ENCODE results near the gene DHX16. TPM values are rescaled to one million over a fixed set of nuclear protein-coding genes. Genes with fewer than 3 reads are reported as not detected.

DHX16 gene
- total and polyA plus RNA-seq, 2 experiments from 2014 or later, result 16.0 to 31.3 TPM

DNA sequence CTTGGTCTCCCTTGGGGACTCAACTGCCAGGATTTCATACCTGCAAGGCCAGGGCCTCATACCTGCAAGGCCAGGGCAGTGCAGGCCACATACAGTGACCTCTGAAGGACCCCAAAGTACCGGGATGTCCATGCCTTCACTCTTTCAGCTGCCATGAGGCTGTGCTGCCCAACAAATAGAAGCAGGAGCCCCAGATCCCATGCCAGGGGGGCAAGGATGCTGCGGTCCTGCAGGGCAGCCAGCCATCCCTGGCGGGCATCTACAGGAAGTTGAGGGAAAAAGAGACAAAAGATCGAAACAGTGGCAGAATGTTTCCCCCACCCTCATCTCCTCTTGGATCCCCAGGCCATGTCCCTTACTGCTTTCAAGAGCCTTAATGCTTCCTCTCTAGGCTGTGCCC lies 17.2 kb upstream of the DHX16 start:
- H3K36me3 Mint-ChIP-seq (ENCODE audit: low read depth), result peaks cover 18% of the 10 kb centered on the region
- peak overlapping the region; percentile 80; the same call in 1 of the 2 replicates for H3K27ac Mint-ChIP-seq
- ATAC-seq (no peak), DNase-seq (ENCODE audit: low spot score) (no peak)
- H3K36me3 ChIP-seq (ENCODE audit: insufficient read depth), result no peaks in the 10 kb centered on the region
- peak overlapping the region; percentile 90 for H3K27ac ChIP-seq (ENCODE audit: low read depth)
- H3K4me3 Mint-ChIP-seq, result peak overlapping the region; percentile 88
- 0 out of 2 replicates have a peak, but pooled peaks cover 5% of the 10 kb centered on the region for H3K27me3 ChIP-seq (ENCODE audit: insufficient read depth)
- H3K4me2 ChIP-seq, result peak overlapping the region; percentile 81
- H3K27me3 Mint-ChIP-seq (ENCODE audit: insufficient read depth, low read depth, poor library complexity), result peaks cover 34% of the 10 kb centered on the region
- peak overlapping the region; percentile 94 for H3K4me3 ChIP-seq
- no peaks in the 10 kb centered on the region for H3K9me2 ChIP-seq (ENCODE audit: insufficient read depth)
- peaks cover 12% of the 10 kb centered on the region for H3F3A ChIP-seq (replicated peaks; ENCODE audit: low read depth)
- peaks cover 30% of the 10 kb centered on the region for H3K4me1 ChIP-seq (ENCODE audit: insufficient read depth)
- peaks cover 7% of the 10 kb centered on the region; the same call in 1 of the 2 replicates for H3K79me2 ChIP-seq (replicated peaks; ENCODE audit: insufficient read depth)
- H3K4me1 Mint-ChIP-seq, result peaks cover 48% of the 10 kb centered on the region
- peak overlapping the region; percentile 99; the same call in 1 of the 2 replicates for H2AFZ ChIP-seq
- H4K20me1 ChIP-seq (replicated peaks; ENCODE audit: insufficient read depth), result no peaks in the 10 kb centered on the region
- TF ChIP-seq STAT1 (IDR thresholded peaks at IDR 0.05; ENCODE audit: unreplicated experiment), result no peak
- TF ChIP-seq, protein P1, sequence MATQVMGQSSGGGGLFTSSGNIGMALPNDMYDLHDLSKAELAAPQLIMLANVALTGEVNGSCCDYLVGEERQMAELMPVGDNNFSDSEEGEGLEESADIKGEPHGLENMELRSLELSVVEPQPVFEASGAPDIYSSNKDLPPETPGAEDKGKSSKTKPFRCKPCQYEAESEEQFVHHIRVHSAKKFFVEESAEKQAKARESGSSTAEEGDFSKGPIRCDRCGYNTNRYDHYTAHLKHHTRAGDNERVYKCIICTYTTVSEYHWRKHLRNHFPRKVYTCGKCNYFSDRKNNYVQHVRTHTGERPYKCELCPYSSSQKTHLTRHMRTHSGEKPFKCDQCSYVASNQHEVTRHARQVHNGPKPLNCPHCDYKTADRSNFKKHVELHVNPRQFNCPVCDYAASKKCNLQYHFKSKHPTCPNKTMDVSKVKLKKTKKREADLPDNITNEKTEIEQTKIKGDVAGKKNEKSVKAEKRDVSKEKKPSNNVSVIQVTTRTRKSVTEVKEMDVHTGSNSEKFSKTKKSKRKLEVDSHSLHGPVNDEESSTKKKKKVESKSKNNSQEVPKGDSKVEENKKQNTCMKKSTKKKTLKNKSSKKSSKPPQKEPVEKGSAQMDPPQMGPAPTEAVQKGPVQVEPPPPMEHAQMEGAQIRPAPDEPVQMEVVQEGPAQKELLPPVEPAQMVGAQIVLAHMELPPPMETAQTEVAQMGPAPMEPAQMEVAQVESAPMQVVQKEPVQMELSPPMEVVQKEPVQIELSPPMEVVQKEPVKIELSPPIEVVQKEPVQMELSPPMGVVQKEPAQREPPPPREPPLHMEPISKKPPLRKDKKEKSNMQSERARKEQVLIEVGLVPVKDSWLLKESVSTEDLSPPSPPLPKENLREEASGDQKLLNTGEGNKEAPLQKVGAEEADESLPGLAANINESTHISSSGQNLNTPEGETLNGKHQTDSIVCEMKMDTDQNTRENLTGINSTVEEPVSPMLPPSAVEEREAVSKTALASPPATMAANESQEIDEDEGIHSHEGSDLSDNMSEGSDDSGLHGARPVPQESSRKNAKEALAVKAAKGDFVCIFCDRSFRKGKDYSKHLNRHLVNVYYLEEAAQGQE (IDR thresholded peaks at IDR 0.05; ENCODE audit: unreplicated experiment), result no peak
- no peaks in the 10 kb centered on the region; the same call in 2 of the 3 replicates for H3K9me3 Mint-ChIP-seq

DNA sequence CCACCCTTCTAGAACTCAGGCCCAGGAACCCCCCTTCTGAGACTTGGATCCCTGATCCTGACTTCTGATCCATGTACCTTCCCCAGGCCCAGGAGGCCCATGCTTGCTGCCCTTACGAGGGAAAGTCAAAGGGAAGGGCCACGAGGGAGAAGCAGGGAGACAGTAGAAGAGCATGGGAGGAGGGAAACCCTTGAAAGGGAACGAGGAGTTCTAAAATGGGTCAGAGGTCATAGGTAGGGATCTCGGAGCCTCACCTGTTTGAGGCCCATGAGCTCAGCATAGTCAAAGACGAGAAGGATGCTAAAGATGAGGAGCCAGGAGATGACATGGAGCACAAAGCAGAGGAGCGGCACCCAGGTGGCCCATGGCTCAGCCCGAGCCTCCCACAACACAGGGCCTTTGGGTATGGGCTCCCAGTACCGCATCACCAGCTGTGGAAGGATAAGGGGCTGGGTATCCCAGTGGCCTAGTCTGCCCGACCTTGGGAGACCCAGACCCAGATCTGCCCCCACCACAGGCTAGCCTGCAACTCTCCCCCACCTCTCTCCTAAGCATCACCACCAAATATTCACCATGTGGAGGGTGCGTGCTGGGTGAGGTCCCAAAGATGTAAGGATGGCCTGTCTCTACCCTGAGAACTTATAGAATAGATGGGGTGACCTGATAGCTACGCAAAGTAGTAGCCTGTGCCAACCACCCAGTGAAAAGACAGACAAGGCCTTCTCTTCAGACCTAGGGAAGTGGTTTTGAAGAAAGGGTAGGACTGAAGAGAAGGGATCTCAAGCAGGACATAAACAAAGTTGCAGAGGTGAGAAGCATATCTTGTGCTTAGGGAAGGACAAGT lies 16.4 kb upstream of the DHX16 start:
- no peaks in the 10 kb centered on the region for H4K20me1 ChIP-seq (replicated peaks; ENCODE audit: insufficient read depth)
- H3K4me3 Mint-ChIP-seq, result peak overlapping the region; percentile 88
- no peaks in the 10 kb centered on the region for H3K36me3 ChIP-seq (ENCODE audit: insufficient read depth)
- peaks cover 12% of the 10 kb centered on the region for H3F3A ChIP-seq (replicated peaks; ENCODE audit: low read depth)
- no peak for DNase-seq (ENCODE audit: low spot score)
- 0 out of 2 replicates have a peak, but pooled peaks cover 5% of the 10 kb centered on the region for H3K27me3 ChIP-seq (ENCODE audit: insufficient read depth)
- H3K4me3 ChIP-seq, result peak overlapping the region; percentile 94; the same call in 1 of the 2 replicates
- no peak for ATAC-seq
- H3K4me2 ChIP-seq, result peak overlapping the region; percentile 81
- H3K27ac Mint-ChIP-seq, result no peak overlapping the region
- H3K4me1 ChIP-seq (ENCODE audit: insufficient read depth), result peaks cover 31% of the 10 kb centered on the region
- peaks cover 8% of the 10 kb centered on the region; the same call in 1 of the 2 replicates for H3K79me2 ChIP-seq (replicated peaks; ENCODE audit: insufficient read depth)
- no peak overlapping the region for H3K27ac ChIP-seq (ENCODE audit: low read depth)
- no peak overlapping the region for H2AFZ ChIP-seq
- no peaks in the 10 kb centered on the region for H3K9me2 ChIP-seq (ENCODE audit: insufficient read depth)
- H3K27me3 Mint-ChIP-seq (ENCODE audit: insufficient read depth, low read depth, poor library complexity), result peaks cover 35% of the 10 kb centered on the region
- H3K36me3 Mint-ChIP-seq (ENCODE audit: low read depth), result peaks cover 18% of the 10 kb centered on the region
- H3K4me1 Mint-ChIP-seq, result peaks cover 52% of the 10 kb centered on the region
- H3K9me3 Mint-ChIP-seq, result no peaks in the 10 kb centered on the region; the same call in 2 of the 3 replicates
- TF ChIP-seq EZH2 (IDR thresholded peaks at IDR 0.05; ENCODE audit: low read depth, unreplicated experiment) (no peak), EZH2phosphoT487 (IDR thresholded peaks at IDR 0.05; ENCODE audit: unreplicated experiment) (no peak), STAT1 (IDR thresholded peaks at IDR 0.05; ENCODE audit: unreplicated experiment) (no peak), NANOG (IDR thresholded peaks at IDR 0.05; ENCODE audit: borderline replicate concordance) (no peak), CREB1 (CRISPR knock-in tag; IDR thresholded peaks at IDR 0.05; ENCODE audit: low read depth) (no peak), JUNB (IDR thresholded peaks at IDR 0.05; ENCODE audit: unreplicated experiment) (no peak), POLR2AphosphoS5 (IDR thresholded peaks at IDR 0.05; ENCODE audit: low read depth) (no peak), ZNF114 (CRISPR knock-in tag; IDR thresholded peaks at IDR 0.05) (no peak), ZNF331 (CRISPR knock-in tag; IDR thresholded peaks at IDR 0.05; ENCODE audit: low read depth) (no peak)
- TF ChIP-seq, protein P2, sequence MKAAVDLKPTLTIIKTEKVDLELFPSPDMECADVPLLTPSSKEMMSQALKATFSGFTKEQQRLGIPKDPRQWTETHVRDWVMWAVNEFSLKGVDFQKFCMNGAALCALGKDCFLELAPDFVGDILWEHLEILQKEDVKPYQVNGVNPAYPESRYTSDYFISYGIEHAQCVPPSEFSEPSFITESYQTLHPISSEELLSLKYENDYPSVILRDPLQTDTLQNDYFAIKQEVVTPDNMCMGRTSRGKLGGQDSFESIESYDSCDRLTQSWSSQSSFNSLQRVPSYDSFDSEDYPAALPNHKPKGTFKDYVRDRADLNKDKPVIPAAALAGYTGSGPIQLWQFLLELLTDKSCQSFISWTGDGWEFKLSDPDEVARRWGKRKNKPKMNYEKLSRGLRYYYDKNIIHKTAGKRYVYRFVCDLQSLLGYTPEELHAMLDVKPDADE (IDR thresholded peaks at IDR 0.05), result no peak
- TF ChIP-seq, protein P3, sequence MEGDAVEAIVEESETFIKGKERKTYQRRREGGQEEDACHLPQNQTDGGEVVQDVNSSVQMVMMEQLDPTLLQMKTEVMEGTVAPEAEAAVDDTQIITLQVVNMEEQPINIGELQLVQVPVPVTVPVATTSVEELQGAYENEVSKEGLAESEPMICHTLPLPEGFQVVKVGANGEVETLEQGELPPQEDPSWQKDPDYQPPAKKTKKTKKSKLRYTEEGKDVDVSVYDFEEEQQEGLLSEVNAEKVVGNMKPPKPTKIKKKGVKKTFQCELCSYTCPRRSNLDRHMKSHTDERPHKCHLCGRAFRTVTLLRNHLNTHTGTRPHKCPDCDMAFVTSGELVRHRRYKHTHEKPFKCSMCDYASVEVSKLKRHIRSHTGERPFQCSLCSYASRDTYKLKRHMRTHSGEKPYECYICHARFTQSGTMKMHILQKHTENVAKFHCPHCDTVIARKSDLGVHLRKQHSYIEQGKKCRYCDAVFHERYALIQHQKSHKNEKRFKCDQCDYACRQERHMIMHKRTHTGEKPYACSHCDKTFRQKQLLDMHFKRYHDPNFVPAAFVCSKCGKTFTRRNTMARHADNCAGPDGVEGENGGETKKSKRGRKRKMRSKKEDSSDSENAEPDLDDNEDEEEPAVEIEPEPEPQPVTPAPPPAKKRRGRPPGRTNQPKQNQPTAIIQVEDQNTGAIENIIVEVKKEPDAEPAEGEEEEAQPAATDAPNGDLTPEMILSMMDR (conservative IDR thresholded peaks at IDR 0.05; ENCODE audit: low read depth in 2 of 2), result no peak
- TF ChIP-seq, protein P1 (IDR thresholded peaks at IDR 0.05; ENCODE audit: unreplicated experiment), result no peak

All from GM23338 (cell line).